Heart left ventricle (tissue), 16 donors: ENCODE results near the gene AKAP13. TPM values are rescaled to one million over a fixed set of nuclear protein-coding genes. Genes with fewer than 3 reads are reported as not detected.

ENCODE experiments used
- ATAC-seq, 4 donors: fragments of 200-7000 bp; cut with Tn5 transposase; one replicate each; pipeline ENCODE4 v1.9.1; 2020 to 2022; ENCODE audit warnings: moderate library complexity in 4 of 4, mild to moderate bottlenecking in 3 of 4, moderate number of reproducible peaks in 1 of 4
- DNase-seq, 5 donors: peaks; one replicate each; pipeline ENCODE4 v3.0.0-alpha.2; 2020
- H3K27ac ChIP-seq, 12 donors: fragments of 200-600 bp; sonication (generic) in 4 of 12; one replicate each; pipeline versions ENCODE4 v1.5.0 to v1.8.0; 2016 to 2022; ENCODE audit warnings: mild to moderate bottlenecking in 2 of 12
- H3K27me3 ChIP-seq, 9 donors: fragments of 200-600 bp; sonication (generic) in 2 of 9; one replicate each; pipeline versions ENCODE4 v1.5.1 to v1.8.0; 2016 to 2022; ENCODE audit warnings: mild to moderate bottlenecking in 3 of 9
- H3K36me3 ChIP-seq, 9 donors: fragments of 200-600 bp; sonication (generic) in 2 of 9; one replicate each; pipeline versions ENCODE4 v1.5.0 to v1.8.0; 2018 to 2022; ENCODE audit warnings: mild to moderate bottlenecking in 2 of 9
- H3K4me1 ChIP-seq, 12 donors: fragments of 200-600 bp; sonication (generic) in 4 of 12; one replicate each; pipeline versions ENCODE4 v1.5.0 to v1.8.0; 2016 to 2022; ENCODE audit warnings: mild to moderate bottlenecking in 3 of 12
- H3K4me3 ChIP-seq, 12 donors: fragments of 200-600 bp; sonication (generic) in 4 of 12; one replicate each; pipeline versions ENCODE4 v1.5.0 to v1.8.0; 2017 to 2022; ENCODE audit warnings: mild to moderate bottlenecking in 9 of 12, moderate library complexity in 4 of 12
- H3K9me3 ChIP-seq, 12 donors: fragments of 200-600 bp; sonication (generic) in 4 of 12; one replicate each; pipeline versions ENCODE4 v1.5.0 to v1.8.0; 2016 to 2022; ENCODE audit warnings: mild to moderate bottlenecking in 1 of 12
- POLR2A ChIP-seq, 2 donors: fragments of 450-650 bp; IDR thresholded peaks; one replicate each; pipeline ENCODE4 v1.6.1; 2017; ENCODE audit warnings: antibody characterized with exemption in 2 of 2, mild to moderate bottlenecking in 2 of 2, moderate library complexity in 2 of 2
- WGBS, 4 donors: extraction: QIAGEN DNeasy Blood & Tissue Kit in 2 of 4; methylation state at CpG; one replicate each; pipeline versions ENCODE4 v1.1.5 to v1.1.7; 2013 to 2018; 5-methylcytosine and 5-hydroxymethylcytosine counted together
- intact Hi-C, 10 donors: fragments of 100-400 bp; cut with DNase I; formaldehyde crosslinking; loops; one replicate each; pipeline versions ENCODE4 v1.11.1 to v1.14.2; 2022
- polyA plus RNA-seq, 2 donors: library from polyadenylated mRNA; stranded (reverse); fragments of 200-250 nt; gene quantifications; one replicate each; pipeline ENCODE4 v1.2.3, GENCODE V29; 2013
- total RNA-seq, 9 donors: library from RNA; depleted of rRNA in 2 of 9; stranded (reverse); fragments of >200 nt in 2 of 9; fragmentation: NEBNext Ultra II Directional in 3 of 9; extraction: Animal tissue kit (Norgen Biotek cat#: 25700) in 3 of 9; gene quantifications; one replicate each; pipeline versions ENCODE4 v1.1.0 to v1.2.4, GENCODE V29; 2016 to 2023
- TF ChIP-seq, protein P1 (sequence below), 12 donors: fragments of 200-600 bp; sonication (generic) in 4 of 12; IDR thresholded peaks; one replicate each; pipeline versions ENCODE4 v1.5.0 to v1.8.0; 2018 to 2022; ENCODE audit warnings: antibody characterized with exemption in 12 of 12, mild to moderate bottlenecking in 5 of 12
- donor health status: ischemic (EF 13 %, LVEDD 7.1; RV severe dilation, severe dysfunction).
- donor health status: healthy with polysubstance abuse.
- donor health status: DM: no; HTN: yes; CAD: no.
- donor health status: DM: no; HTN: no; CAD: no.
- donor health status: ischemic (EF 25% LVEDD 6.9; RV normal size, moderate dysfunction).
- donor health status: ischemic (EF 25% LVEDD 5.7; RV mildly dilated, moderate dysfunction).
- donor health status: healthy.
- donor health status: DM: yes; HTN: yes; CAD: no.
- donor health status: ischemic (EF 35%, LVEDD 5.7; RV mildly dilated, moderate dysfunction).
- donor health status: nonischemic (EF 11% LVEDD 7.7; RV severe dilation, severe dysfunction).
- donor health status: DM: yes; HTN: yes; CAD: no.
- donor health status: PGD.
- donor health status: ischemic (EF 29% LVEDD 5.4; RV normal size, mild dysfunction).
- donor health status: nonischemic (EF 23%, LVEDD 6.1; RV moderate dilation, normal function).

Gene AKAP13
- total and polyA plus RNA-seq, 11 donors = 124 to 598 (median 340) TPM

DNA sequence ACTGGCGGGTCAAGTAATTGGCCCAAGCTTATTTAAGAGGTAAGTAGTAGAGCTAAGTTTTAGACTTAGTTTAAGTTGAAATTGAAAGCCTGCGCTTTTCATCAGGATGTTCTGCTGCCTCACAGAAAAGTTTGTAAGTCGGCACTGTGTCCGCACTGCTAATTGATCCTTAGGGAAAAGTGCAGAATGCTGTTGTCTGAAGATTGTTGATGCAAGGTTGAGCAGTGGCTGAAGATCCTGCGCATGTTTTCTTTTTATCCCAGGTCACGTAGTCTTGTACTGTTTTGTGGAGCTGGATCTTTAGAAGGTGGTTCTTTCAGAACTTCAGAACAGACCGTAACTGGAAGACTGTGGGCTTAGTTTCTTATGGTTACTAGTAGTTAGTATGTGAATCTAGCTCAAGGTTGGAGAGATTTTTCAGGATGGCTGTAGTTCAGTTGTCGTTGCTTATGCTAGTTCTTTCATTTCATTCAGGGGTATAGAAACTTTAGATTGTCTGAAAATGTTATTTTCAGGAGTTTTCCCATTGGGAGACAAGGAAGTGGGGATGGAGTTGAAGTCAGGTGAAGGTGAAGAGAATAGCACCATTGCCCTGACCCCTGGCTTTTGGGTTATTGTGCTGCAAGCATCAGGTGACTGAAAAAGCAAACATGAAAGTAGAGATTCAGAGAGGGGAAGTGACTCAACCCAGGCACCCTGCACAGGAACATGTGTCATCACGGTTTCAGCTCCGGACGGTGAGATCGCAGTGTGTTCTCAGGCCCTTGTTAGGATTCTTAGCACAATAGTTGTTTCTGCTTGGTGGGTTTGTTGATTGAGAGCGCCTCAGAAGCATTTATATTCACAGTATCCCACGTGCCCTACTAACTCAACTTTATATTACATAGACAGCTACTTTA, 32.8 kb downstream of the AKAP13 start:
- peaks cover 7 to 77% (median 50%) of the 10 kb centered on the region in 12 donors for H3K4me1 ChIP-seq
- TF ChIP-seq, protein P1, sequence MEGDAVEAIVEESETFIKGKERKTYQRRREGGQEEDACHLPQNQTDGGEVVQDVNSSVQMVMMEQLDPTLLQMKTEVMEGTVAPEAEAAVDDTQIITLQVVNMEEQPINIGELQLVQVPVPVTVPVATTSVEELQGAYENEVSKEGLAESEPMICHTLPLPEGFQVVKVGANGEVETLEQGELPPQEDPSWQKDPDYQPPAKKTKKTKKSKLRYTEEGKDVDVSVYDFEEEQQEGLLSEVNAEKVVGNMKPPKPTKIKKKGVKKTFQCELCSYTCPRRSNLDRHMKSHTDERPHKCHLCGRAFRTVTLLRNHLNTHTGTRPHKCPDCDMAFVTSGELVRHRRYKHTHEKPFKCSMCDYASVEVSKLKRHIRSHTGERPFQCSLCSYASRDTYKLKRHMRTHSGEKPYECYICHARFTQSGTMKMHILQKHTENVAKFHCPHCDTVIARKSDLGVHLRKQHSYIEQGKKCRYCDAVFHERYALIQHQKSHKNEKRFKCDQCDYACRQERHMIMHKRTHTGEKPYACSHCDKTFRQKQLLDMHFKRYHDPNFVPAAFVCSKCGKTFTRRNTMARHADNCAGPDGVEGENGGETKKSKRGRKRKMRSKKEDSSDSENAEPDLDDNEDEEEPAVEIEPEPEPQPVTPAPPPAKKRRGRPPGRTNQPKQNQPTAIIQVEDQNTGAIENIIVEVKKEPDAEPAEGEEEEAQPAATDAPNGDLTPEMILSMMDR (IDR thresholded peaks at IDR 0.05) = peak in 2 of 12 donors; percentile 14 to 24
- no peak for TF ChIP-seq POLR2A (IDR thresholded peaks at IDR 0.05)
- ATAC-seq = peak; percentile 74 to 91 (median 88)
- intact Hi-C loops = loop anchor here in 6 of 10 donors (2.0 to 10.0 kb wide), 5 partner anchors 48 to 118 kb away; no protein-coding TSS in a partner anchor
- H3K36me3 ChIP-seq = no peaks in the 10 kb centered on the region
- H3K27me3 ChIP-seq = no peaks in the 10 kb centered on the region
- DNase-seq = peak in 4 of 5 donors; percentile 44 to 74 (median 48)
- WGBS, 4 donors = 19 to 27% (median 22%) methylated on average over 14 of the region's 14 CpGs
- peak overlapping the region in 9 of 12 donors; percentile 0 to 31 (median 17) for H3K4me3 ChIP-seq
- peak overlapping the region in 11 of 12 donors; percentile 7 to 80 (median 60) for H3K27ac ChIP-seq
- no peaks in the 10 kb centered on the region for H3K9me3 ChIP-seq

DNA sequence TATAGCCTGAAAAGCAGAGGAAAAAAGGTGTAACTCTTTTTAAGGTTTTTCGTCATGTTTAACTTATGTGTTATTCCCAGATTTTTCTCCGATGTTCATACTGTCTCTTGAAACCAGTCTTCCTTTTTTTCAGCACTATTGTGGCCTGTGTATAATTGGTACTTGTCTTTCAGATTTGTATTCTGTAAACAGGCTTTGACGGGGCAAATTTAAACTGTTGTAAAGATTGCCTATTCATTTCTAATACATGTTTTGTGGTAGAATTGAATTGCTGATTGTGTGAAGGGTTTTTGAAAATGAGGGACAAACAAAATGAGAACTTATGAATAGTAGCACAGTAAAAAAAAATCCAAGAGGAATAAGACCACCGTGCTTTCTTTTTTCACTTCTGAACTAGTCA, 33.6 kb downstream of the AKAP13 start:
- peaks cover 7 to 77% (median 46%) of the 10 kb centered on the region in 12 donors for H3K4me1 ChIP-seq
- peak overlapping the region in 1 of 12 donors; percentile 0 for H3K4me3 ChIP-seq
- intact Hi-C loops = loop anchor here in 4 of 10 donors (2.0 to 10.0 kb wide), 5 partner anchors 49 to 119 kb away; no protein-coding TSS in a partner anchor

DNA sequence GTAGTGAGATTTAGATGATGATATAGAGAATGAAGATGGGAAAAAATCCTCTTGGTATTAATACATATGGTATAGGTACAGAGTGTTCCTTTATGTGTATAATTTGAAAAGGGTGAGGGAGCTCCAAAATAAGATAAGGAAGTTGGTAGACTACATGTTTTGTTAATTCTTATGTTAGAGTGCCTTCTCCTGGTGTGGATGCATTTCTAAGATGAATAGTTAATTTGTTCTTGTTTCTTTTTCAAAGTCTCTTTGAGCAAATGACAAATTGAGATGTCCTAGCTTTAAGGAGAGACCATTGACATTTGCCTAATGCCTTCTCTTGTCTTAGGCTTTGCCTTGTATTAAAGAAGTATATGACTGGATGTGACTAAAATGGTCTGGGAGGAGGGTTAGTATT, 34.1 kb downstream of the AKAP13 start:
- H3K27ac ChIP-seq = peak overlapping the region in 8 of 12 donors; percentile 29 to 80 (median 67)
- no peak overlapping the region for H3K4me3 ChIP-seq
- TF ChIP-seq POLR2A (IDR thresholded peaks at IDR 0.05) = no peak
- TF ChIP-seq, protein P1 (IDR thresholded peaks at IDR 0.05) = peak in 8 of 12 donors; percentile 6 to 47 (median 40)
- ATAC-seq (peak in 1 of 4 donors; percentile 37), DNase-seq (no peak)
- no peaks in the 10 kb centered on the region for H3K9me3 ChIP-seq
- intact Hi-C loops = loop anchor here in 4 of 10 donors (2.0 to 10.0 kb wide), 5 partner anchors 50 to 120 kb away; no protein-coding TSS in a partner anchor
- H3K36me3 ChIP-seq = no peaks in the 10 kb centered on the region
- H3K4me1 ChIP-seq = peaks cover 7 to 78% (median 45%) of the 10 kb centered on the region in 12 donors
- H3K27me3 ChIP-seq = no peaks in the 10 kb centered on the region

More for the DNA sequence above, 33.6 kb downstream of the AKAP13 start:
- no peak for TF ChIP-seq POLR2A (IDR thresholded peaks at IDR 0.05)
- TF ChIP-seq, protein P1 (IDR thresholded peaks at IDR 0.05) = no peak
- ATAC-seq = no peak
- WGBS, 4 donors = 48 to 65% (median 58%) methylated on average over 4 of the region's 4 CpGs
- Histone ChIP-seq H3K9me3 (no peaks in the 10 kb centered on the region), H3K27ac (peak overlapping the region in 11 of 12 donors; percentile 7 to 80 (median 60)), H3K27me3 (no peaks in the 10 kb centered on the region), H3K36me3 (no peaks in the 10 kb centered on the region)
- no peak for DNase-seq

DNA sequence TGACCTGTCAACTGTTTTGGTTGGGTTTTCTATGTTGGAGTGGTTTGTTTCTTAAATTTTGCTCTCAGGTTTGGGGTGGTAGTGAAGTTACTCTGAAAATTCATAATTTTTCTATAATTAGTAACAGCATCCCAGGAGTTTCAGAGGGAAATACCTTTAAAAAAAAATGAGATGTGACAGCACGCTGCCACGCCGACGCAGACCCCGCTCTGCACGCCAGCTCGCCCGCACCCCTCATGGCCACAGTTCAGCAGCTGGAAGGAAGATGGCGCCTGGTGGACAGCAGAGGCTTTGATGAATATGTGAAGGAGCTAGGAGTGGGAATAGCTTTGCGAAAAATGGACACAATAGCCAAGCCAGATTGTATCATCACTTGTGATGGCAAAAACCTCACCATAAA, 34.6 kb downstream of the AKAP13 start:
- Histone ChIP-seq H3K4me1 (peaks cover 7 to 78% (median 45%) of the 10 kb centered on the region in 12 donors), H3K4me3 (no peak overlapping the region), H3K36me3 (no peaks in the 10 kb centered on the region), H3K27me3 (no peaks in the 10 kb centered on the region), H3K9me3 (no peaks in the 10 kb centered on the region), H3K27ac (peak overlapping the region in 2 of 12 donors; percentile 29 to 78)
- intact Hi-C loops = loop anchor here in 5 of 10 donors (2.0 to 10.0 kb wide), 6 partner anchors 42 to 120 kb away; no protein-coding TSS in a partner anchor
- DNase-seq (no peak), ATAC-seq (no peak)
- 82 to 94% (median 90%) methylated on average over 10 of the region's 10 CpGs for WGBS, 4 donors
- TF ChIP-seq, protein P1 (IDR thresholded peaks at IDR 0.05) = no peak
- no peak for TF ChIP-seq POLR2A (IDR thresholded peaks at IDR 0.05)
